Measurements from ENCODE around the gene LRG1. TPM values are rescaled to one million over a fixed set of nuclear protein-coding genes. Genes with fewer than 3 reads are reported as not detected.

The LRG1 gene
- total RNA-seq, 2 donors from 2014 or later: 2.5 to 3.6 TPM

DNA sequence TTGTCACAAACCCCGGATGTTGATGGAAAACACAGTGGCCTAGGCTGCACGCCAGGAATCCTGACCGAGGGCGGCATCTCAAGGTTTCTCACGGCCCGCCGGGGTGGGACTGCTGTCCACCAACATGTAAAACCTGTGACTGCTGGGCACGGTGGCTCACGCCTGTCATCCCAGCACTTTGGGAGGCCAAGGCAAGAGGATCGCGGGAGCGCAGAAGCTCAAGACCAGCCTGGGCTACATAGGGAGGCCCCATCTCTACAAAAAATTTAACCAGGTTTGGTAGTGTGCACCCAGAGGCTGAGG, 32.7 kb downstream of the LRG1 start:
- Histone ChIP-seq H3K9me3 (no peaks in the 10 kb centered on the region), H3K27ac (no peak overlapping the region), H3K4me3 (no peak overlapping the region), H3K4me1 (replicated peaks) (no peaks in the 10 kb centered on the region), H3K36me3 (no peaks in the 10 kb centered on the region), H3K27me3 (replicated peaks; ENCODE audit: insufficient read depth) (no peaks in the 10 kb centered on the region)
- WGBS: 86% methylated on average over 11 of the region's 12 CpGs
- intact Hi-C loops (cut with DNase I): no loop called here
- TF ChIP-seq POLR2AphosphoS5 (IDR thresholded peaks at IDR 0.05) (no peak), POLR2A (IDR thresholded peaks at IDR 0.05) (no peak), CTCF (IDR thresholded peaks at IDR 0.05) (no peak)
- no peak for DNase-seq (ENCODE audit: low spot score)

DNA sequence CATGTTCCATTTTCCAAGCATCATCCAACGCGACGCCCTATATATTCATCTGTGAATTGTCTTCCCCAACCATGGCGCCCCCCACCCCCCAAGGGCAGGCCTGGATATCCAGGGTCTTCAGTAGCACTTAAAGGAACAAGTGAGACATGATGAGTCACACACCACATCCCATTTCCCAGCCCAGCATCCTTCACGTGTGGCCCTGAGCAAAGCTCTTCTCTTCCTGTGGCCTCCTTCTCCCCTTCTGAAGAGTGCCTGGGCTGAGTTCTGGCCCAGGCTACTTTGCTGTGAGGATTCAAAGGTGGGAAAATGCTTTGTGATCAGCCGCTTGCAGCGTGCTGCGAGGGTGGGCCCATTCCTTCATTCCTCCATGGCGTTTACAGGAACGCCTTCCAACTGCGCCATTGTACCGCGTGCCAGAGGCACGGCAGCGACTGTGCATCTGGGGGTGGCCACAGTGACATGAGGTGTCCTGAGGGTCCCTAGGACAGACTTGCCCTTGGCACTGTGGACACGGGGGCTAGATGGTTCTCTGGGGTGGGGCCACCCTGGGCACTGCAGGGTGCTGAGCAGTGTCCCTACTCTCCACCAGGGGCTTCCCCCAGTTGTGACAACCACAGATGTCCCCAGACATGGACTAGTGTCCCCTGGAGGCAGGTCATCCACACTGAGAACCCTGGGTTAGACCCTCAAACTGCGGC, 33.2 kb downstream of the LRG1 start:
- Histone ChIP-seq H3K4me3 (no peak overlapping the region), H3K36me3 (no peaks in the 10 kb centered on the region), H3K27me3 (replicated peaks; ENCODE audit: insufficient read depth) (no peaks in the 10 kb centered on the region), H3K27ac (no peak overlapping the region), H3K4me1 (replicated peaks) (no peaks in the 10 kb centered on the region), H3K9me3 (no peaks in the 10 kb centered on the region)
- 77% methylated on average over 17 of the region's 17 CpGs for WGBS
- TF ChIP-seq CTCF (IDR thresholded peaks at IDR 0.05): no peak
- intact Hi-C loops (cut with DNase I): no loop called here
- DNase-seq (ENCODE audit: low spot score): no peak

DNA sequence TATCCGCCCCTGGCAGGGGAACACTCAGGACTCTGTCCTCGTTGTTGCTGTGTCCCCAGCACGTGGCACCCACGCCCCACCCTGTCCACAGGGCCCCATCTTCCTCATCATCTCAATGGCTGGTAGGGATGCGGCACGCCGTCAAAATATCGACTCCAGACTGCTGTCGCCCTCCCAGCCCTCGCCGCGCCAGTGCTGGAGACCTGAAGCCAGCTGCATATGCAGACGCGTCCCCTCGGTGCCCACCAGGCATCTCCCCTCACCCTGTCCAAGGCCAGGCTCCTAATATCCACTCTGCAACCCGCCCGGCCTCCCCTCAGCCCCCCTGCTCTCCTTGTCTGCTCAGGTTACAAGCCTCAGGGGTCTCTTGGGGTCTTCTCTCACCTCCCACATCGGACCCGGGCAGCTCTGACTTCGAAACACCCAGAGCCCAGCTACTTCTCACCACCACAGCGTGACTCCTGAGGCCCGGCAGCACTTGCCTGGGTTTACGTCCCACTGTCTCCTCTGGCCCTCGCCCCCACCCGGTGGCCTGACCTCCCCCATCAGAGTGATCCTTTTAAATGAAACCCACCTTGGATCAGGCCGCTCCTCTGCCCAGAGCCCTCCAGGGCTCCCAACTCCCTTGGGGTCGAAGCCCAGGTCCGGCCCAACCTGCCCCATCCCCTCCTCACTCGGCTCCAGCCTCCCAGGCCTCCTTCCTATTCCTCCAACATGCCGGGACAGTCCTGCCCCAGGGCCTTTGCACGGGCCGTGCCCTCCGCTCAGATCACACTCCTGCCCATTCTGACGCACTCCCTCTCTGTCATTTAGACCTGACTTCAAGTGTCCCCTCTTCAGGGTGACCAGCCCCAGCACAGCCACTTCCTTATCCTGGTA, 34.0 kb downstream of the LRG1 start:
- H3K27me3 ChIP-seq (replicated peaks; ENCODE audit: insufficient read depth): no peaks in the 10 kb centered on the region
- no peaks in the 10 kb centered on the region for H3K9me3 ChIP-seq
- no peaks in the 10 kb centered on the region for H3K36me3 ChIP-seq
- TF ChIP-seq POLR2AphosphoS5 (IDR thresholded peaks at IDR 0.05) (no peak), CTCF (IDR thresholded peaks at IDR 0.05) (no peak), POLR2A (IDR thresholded peaks at IDR 0.05) (no peak)
- intact Hi-C loops (cut with DNase I): no loop called here
- 93% methylated on average over 34 of the region's 34 CpGs for WGBS
- no peak overlapping the region for H3K4me3 ChIP-seq
- no peak overlapping the region for H3K27ac ChIP-seq
- no peak for DNase-seq (ENCODE audit: low spot score)
- no peaks in the 10 kb centered on the region for H3K4me1 ChIP-seq (replicated peaks)

- Histone ChIP-seq H3K9me3 (no peaks in the 10 kb centered on the region), H3K4me1 (replicated peaks) (no peaks in the 10 kb centered on the region), H3K27me3 (replicated peaks; ENCODE audit: insufficient read depth) (no peaks in the 10 kb centered on the region), H3K27ac (no peak overlapping the region), H3K36me3 (no peaks in the 10 kb centered on the region), H3K4me3 (no peak overlapping the region)
- DNase-seq (ENCODE audit: low spot score): no peak
- TF ChIP-seq POLR2AphosphoS5 (IDR thresholded peaks at IDR 0.05): no peak
- no peak for TF ChIP-seq POLR2A (IDR thresholded peaks at IDR 0.05)
- TF ChIP-seq CTCF (IDR thresholded peaks at IDR 0.05): no peak
- intact Hi-C loops (cut with DNase I): no loop called here
- 78% methylated on average over 14 of the region's 15 CpGs for WGBS
Observed at GRCh38 chr19:4504891-4505569, 34.8 kb downstream of the LRG1 start.
